Ascending aorta (tissue), 2 donors: ENCODE results near the gene EXOC3L2. TPM values are rescaled to one million over a fixed set of nuclear protein-coding genes. Genes with fewer than 3 reads are reported as not detected.

ENCODE experiments used
- DNase-seq, 2 donors: peaks; one replicate each; pipeline ENCODE4 v3.0.0-alpha.2; 2019; ENCODE audit warnings: low spot score in 2 of 2
- H3K27ac ChIP-seq, 2 donors: fragments of 200-600 bp; sonication (generic); one replicate each; pipeline ENCODE4 v1.5.1; 2016 to 2017; ENCODE audit warnings: mild to moderate bottlenecking in 1 of 2
- H3K27me3 ChIP-seq: fragments of 200-600 bp; sonication (generic); one replicate; pipeline ENCODE4 v1.5.1; 2017
- H3K36me3 ChIP-seq, 2 donors: fragments of 200-600 bp; sonication (generic); one replicate each; pipeline ENCODE4 v1.5.1; 2016
- H3K4me1 ChIP-seq, 2 donors: fragments of 200-600 bp; sonication (generic); one replicate each; pipeline ENCODE4 v1.5.1; 2016 to 2017; ENCODE audit warnings: mild to moderate bottlenecking in 1 of 2
- H3K4me3 ChIP-seq, 2 donors: fragments of 200-600 bp; sonication (generic); one replicate each; pipeline ENCODE4 v1.5.1; 2016 to 2017; ENCODE audit warnings: mild to moderate bottlenecking in 1 of 2
- H3K9me3 ChIP-seq, 2 donors: fragments of 200-600 bp; sonication (generic); one replicate each; pipeline ENCODE4 v1.5.1; 2016
- intact Hi-C: fragments of 100-400 bp; cut with DNase I; formaldehyde crosslinking; loops from one replicate; pipeline ENCODE4 v1.15.1; 2023
- total RNA-seq: library from RNA; depleted of rRNA; stranded (reverse); fragments of >200 nt; gene quantifications from one replicate; pipeline ENCODE4 v1.1.0, GENCODE V29; 2016
- TF ChIP-seq, protein P1 (sequence below), 3 experiments: fragments of 200-600 bp in 2 of 3; fragments of 450-650 bp in 1 of 3; sonication (generic) in 2 of 3; IDR thresholded peaks; one replicate each; pipeline ENCODE4 v1.5.1; 2016 to 2019; ENCODE audit warnings: antibody characterized with exemption in 3 of 3, mild to moderate bottlenecking in 1 of 3, moderate library complexity in 1 of 3

The EXOC3L2 gene
- total RNA-seq, 1 donor from 2014 or later: 33.5 TPM

GRCh38 chr19:45255611-45256157 lies 10.5 kb upstream of the EXOC3L2 start:
- Histone ChIP-seq H3K4me3 (no peak overlapping the region), H3K27ac (no peak overlapping the region), H3K27me3 (no peaks in the 10 kb centered on the region), H3K36me3 (peaks cover 0 to 7% of the 10 kb centered on the region in 2 donors), H3K9me3 (no peaks in the 10 kb centered on the region), H3K4me1 (peaks cover 2 to 18% of the 10 kb centered on the region in 2 donors)
- TF ChIP-seq, protein P1, sequence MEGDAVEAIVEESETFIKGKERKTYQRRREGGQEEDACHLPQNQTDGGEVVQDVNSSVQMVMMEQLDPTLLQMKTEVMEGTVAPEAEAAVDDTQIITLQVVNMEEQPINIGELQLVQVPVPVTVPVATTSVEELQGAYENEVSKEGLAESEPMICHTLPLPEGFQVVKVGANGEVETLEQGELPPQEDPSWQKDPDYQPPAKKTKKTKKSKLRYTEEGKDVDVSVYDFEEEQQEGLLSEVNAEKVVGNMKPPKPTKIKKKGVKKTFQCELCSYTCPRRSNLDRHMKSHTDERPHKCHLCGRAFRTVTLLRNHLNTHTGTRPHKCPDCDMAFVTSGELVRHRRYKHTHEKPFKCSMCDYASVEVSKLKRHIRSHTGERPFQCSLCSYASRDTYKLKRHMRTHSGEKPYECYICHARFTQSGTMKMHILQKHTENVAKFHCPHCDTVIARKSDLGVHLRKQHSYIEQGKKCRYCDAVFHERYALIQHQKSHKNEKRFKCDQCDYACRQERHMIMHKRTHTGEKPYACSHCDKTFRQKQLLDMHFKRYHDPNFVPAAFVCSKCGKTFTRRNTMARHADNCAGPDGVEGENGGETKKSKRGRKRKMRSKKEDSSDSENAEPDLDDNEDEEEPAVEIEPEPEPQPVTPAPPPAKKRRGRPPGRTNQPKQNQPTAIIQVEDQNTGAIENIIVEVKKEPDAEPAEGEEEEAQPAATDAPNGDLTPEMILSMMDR (IDR thresholded peaks at IDR 0.05): no peak
- no peak for DNase-seq
- intact Hi-C loops: loop anchor here (10.0 kb wide), 1 partner anchor 249 kb away; the partner anchor contains the start of gene VASP

DNA sequence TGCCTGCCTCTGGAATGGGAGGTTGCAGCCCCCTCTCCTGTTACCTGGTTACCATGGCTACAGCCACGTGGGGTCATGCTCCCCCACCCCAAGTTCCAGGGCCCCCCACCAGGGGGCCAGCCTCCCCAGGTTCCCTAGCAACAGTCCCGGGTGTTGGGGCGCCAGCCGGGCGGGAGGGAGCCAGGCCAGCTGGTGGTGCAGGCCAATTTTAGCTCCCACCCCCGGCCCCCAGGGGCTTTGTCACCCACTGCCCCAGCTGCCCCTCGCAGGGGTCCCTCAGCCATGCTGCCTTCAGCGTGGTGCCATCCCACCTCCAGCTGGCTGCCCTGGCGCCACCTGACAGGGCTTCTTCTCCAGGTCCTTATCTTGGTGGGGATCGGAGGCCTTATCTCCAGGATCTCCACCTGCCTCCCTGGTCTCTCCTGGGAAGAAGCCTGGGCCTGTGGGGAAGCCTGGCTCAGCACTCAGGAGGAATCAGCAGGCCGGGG lies 8.9 kb upstream of the EXOC3L2 start:
- Histone ChIP-seq H3K9me3 (no peaks in the 10 kb centered on the region), H3K27ac (no peak overlapping the region), H3K36me3 (peaks cover 0 to 5% of the 10 kb centered on the region in 2 donors), H3K4me1 (peaks cover 2 to 23% of the 10 kb centered on the region in 2 donors), H3K27me3 (no peaks in the 10 kb centered on the region), H3K4me3 (no peak overlapping the region)
- no peak for DNase-seq
- intact Hi-C loops: loop anchor here (5.0 to 10.0 kb wide), 2 partner anchors 92 to 251 kb away; partner anchors contain the start of genes NKPD1 and VASP
- TF ChIP-seq, protein P1 (IDR thresholded peaks at IDR 0.05): no peak

- H3K4me3 ChIP-seq: peak overlapping the region in 1 of 2 donors; percentile 99
- intact Hi-C loops: loop anchor here (5.0 to 10.0 kb wide), 2 partner anchors 91 to 251 kb away; partner anchors contain the start of genes NKPD1 and VASP
- no peaks in the 10 kb centered on the region for H3K9me3 ChIP-seq
- H3K27ac ChIP-seq: no peak overlapping the region
- TF ChIP-seq, protein P1 (IDR thresholded peaks at IDR 0.05): no peak
- DNase-seq: no peak
- no peaks in the 10 kb centered on the region for H3K36me3 ChIP-seq
- H3K4me1 ChIP-seq: peaks cover 2 to 23% of the 10 kb centered on the region in 2 donors
- H3K27me3 ChIP-seq: no peaks in the 10 kb centered on the region
Measured at GRCh38 chr19:45253396-45254027, 8.3 kb upstream of the EXOC3L2 start.

GRCh38 chr19:45251452-45252354 lies 6.5 kb upstream of the EXOC3L2 start:
- Histone ChIP-seq H3K4me1 (peaks cover 2 to 26% of the 10 kb centered on the region in 2 donors), H3K27me3 (no peaks in the 10 kb centered on the region), H3K4me3 (peak overlapping the region; percentile 83 to 99), H3K9me3 (no peaks in the 10 kb centered on the region), H3K36me3 (no peaks in the 10 kb centered on the region), H3K27ac (peak overlapping the region; percentile 58 to 65)
- TF ChIP-seq, protein P1 (IDR thresholded peaks at IDR 0.05): no peak
- DNase-seq: no peak
- intact Hi-C loops: loop anchor here (2.0 to 10.0 kb wide), 4 partner anchors 73 to 253 kb away; partner anchors contain the start of genes BLOC1S3, NKPD1, TRAPPC6A and VASP

- peak within 1 kb of the TSS; percentile 58 to 65 for H3K27ac ChIP-seq
- H3K36me3 ChIP-seq: no peaks in the 10 kb centered on the region
- H3K4me1 ChIP-seq: peaks cover 2 to 26% of the 10 kb centered on the region in 2 donors
- H3K27me3 ChIP-seq: no peaks in the 10 kb centered on the region
- TF ChIP-seq, protein P1 (IDR thresholded peaks at IDR 0.05): no peak
- peak within 1 kb of the TSS; percentile 83 to 99 for H3K4me3 ChIP-seq
- intact Hi-C loops: loop anchor here (2.0 to 10.0 kb wide), 4 partner anchors 72 to 254 kb away; partner anchors contain the start of genes BLOC1S3, NKPD1, TRAPPC6A and VASP
- peak in 1 of 2 donors; percentile 68 for DNase-seq
- no peaks in the 10 kb centered on the region for H3K9me3 ChIP-seq
Measured at GRCh38 chr19:45250832-45251451, 5.7 kb upstream of the EXOC3L2 start, which contains the start of gene MARK4. Gene MARK4 (plus strand): TSS chr19:45251271. CDS start chr19:45251589, 318 bp downstream.
